Naive thymus-derived CD4-positive, alpha-beta T cell (primary cell): ENCODE measurements around the gene COQ5. TPM values are rescaled to one million over a fixed set of nuclear protein-coding genes. Genes with fewer than 3 reads are reported as not detected.
A peak's percentile ranks its signal among the peaks of the same experiment; 100 is the strongest.

Experiments
- ATAC-seq: fragments of 150-1000 bp; cut with Tn5 transposase; 2 replicates; pipeline ENCODE4 v1.10.0; 2021; ENCODE audit warnings: mild to moderate bottlenecking, moderate library complexity
- CTCF ChIA-PET: fragments of 350-600 bp; sonication (Branson Sonifier 250); formaldehyde crosslinking; loops from one replicate; lab custom pipeline; 2021; ENCODE audit warnings: antibody characterized with exemption; lab: Charles Lee
- POLR2A ChIA-PET: fragments of 350-600 bp; sonication (Branson Sonifier 250); formaldehyde crosslinking; loops from one replicate; lab custom pipeline; 2021; ENCODE audit warnings: antibody characterized with exemption, inconsistent platforms; lab: Charles Lee
- DNase-seq, 9 donors: peaks; one replicate each; pipeline versions ENCODE4 v3.0.0 to v3.0.0-alpha.2; 2020 to 2022; ENCODE audit warnings: mixed read lengths in 1 of 9
- H3K27ac ChIP-seq: one replicate; pipeline ENCODE4 v1.7.0; 2013; ENCODE audit warnings: mild to moderate bottlenecking, low read depth, low read length, moderate library complexity
- H3K27me3 ChIP-seq, 2 donors: one replicate each; pipeline ENCODE4 v1.7.0; 2013; ENCODE audit warnings: low read length in 2 of 2, mild to moderate bottlenecking in 2 of 2, moderate library complexity in 2 of 2; ENCODE audit not compliant: control insufficient read depth in 2 of 2, insufficient read depth in 2 of 2
- H3K36me3 ChIP-seq, 3 experiments: 1 replicate in 2 of 3; 2 replicates in 1 of 3; pipeline ENCODE4 v1.7.0; 2013; ENCODE audit warnings: low read length in 3 of 3, mild to moderate bottlenecking in 3 of 3, moderate library complexity in 1 of 3; ENCODE audit not compliant: insufficient read depth in 3 of 3, control insufficient read depth in 2 of 3
- H3K4me1 ChIP-seq, 2 donors: one replicate each; pipeline ENCODE4 v1.7.0; 2013; ENCODE audit warnings: low read length in 2 of 2, mild to moderate bottlenecking in 2 of 2, moderate library complexity in 1 of 2; ENCODE audit not compliant: control insufficient read depth in 2 of 2, insufficient read depth in 2 of 2
- H3K4me3 ChIP-seq: 2 replicates; pipeline ENCODE4 v1.7.0; 2013; ENCODE audit warnings: mild to moderate bottlenecking, low read length
- H3K9me3 ChIP-seq, 3 experiments: 1 replicate in 2 of 3; 2 replicates in 1 of 3; pipeline ENCODE4 v1.7.0; 2013; ENCODE audit warnings: low read length in 3 of 3; ENCODE audit not compliant: control insufficient read depth in 2 of 3
- H3K27ac Mint-ChIP-seq, 9 donors: one replicate each; pipeline ENCODE4 v1.8.0; 2020 to 2022; ENCODE audit warnings: mixed read lengths in 9 of 9, mild to moderate bottlenecking in 8 of 9, moderate library complexity in 5 of 9, inconsistent platforms in 2 of 9
- H3K27me3 Mint-ChIP-seq, 5 donors: one replicate each; pipeline ENCODE4 v1.8.0; 2021 to 2022; ENCODE audit warnings: mixed read lengths in 5 of 5, mild to moderate bottlenecking in 1 of 5
- H3K36me3 Mint-ChIP-seq, 5 donors: one replicate each; pipeline ENCODE4 v1.8.0; 2020 to 2022; ENCODE audit warnings: mixed read lengths in 5 of 5, mild to moderate bottlenecking in 3 of 5, inconsistent platforms in 1 of 5
- H3K4me1 Mint-ChIP-seq, 7 donors: one replicate each; pipeline ENCODE4 v1.8.0; 2020 to 2022; ENCODE audit warnings: mixed read lengths in 7 of 7, mild to moderate bottlenecking in 3 of 7, inconsistent platforms in 1 of 7
- H3K4me3 Mint-ChIP-seq, 10 donors: one replicate each; pipeline ENCODE4 v1.8.0; 2020 to 2022; ENCODE audit warnings: mild to moderate bottlenecking in 10 of 10, mixed read lengths in 10 of 10, moderate library complexity in 6 of 10, inconsistent platforms in 2 of 10
- H3K9me3 Mint-ChIP-seq, 11 donors: one replicate each; pipeline ENCODE4 v1.8.0; 2020 to 2022; ENCODE audit warnings: mixed read lengths in 11 of 11, mild to moderate bottlenecking in 4 of 11, inconsistent platforms in 1 of 11, moderate library complexity in 1 of 11
- intact Hi-C, 2 donors: fragments of 100-400 bp; cut with micrococcal nuclease; formaldehyde crosslinking; loops; one replicate each; pipeline ENCODE4 v1.15.1; 2023
- polyA plus RNA-seq, 2 donors: library from polyadenylated mRNA; unstranded; fragments of 300-500 nt; fragmentation: Illumina TruSeq; gene quantifications; one replicate each; pipeline ENCODE4 v1.2.3, GENCODE V29; 2021
- total RNA-seq, 6 experiments: library from RNA in 5 of 6; stranded (reverse) in 5 of 6; gene quantifications; 1 replicate in 5 of 6; 2 replicates in 1 of 6; pipeline ENCODE4 v1.2.3 and lab custom pipeline; 2021 to 2026

The COQ5 gene
- total RNA-seq: 10 to 100 TPM; 11.3 to 26.1 (median 23.5) TPM
- polyA plus RNA-seq: 10 to 100 TPM; 36.7 to 49.0 TPM
- total RNA-seq (lab: John Stamatoyannopoulos, UW): 9.2 reads per million, percentile 34 among the genes with 10 or more reads in this experiment

- H3K27ac ChIP-seq: peak within 1 kb of the TSS; percentile 88
- ChIA-PET POLR2A (interaction anchor here (0.6 to 1.8 kb wide), 10 partner anchors 9 to 417 kb away, joined by 3 to 14 read pairs (median 4); partner anchors contain the start of genes DYNLL1, POP5, RNU4-1 and SRSF9), CTCF (interaction anchor here (0.9 to 1.2 kb wide), 3 partner anchors 30 to 1595 kb away, joined by 3 to 4 read pairs (median 3); no protein-coding TSS in a partner anchor)
- peak; percentile 64 to 83 (median 80) for DNase-seq
- Mint-ChIP-seq H3K27ac (peak within 1 kb of the TSS; percentile 96 to 100 (median 98)), H3K9me3 (peaks cover 0 to 2% (median 0%) of the 10 kb centered on the region in 11 donors), H3K36me3 (peaks cover 0 to 8% (median 0%) of the 10 kb centered on the region in 5 donors), H3K27me3 (no peaks in the 10 kb centered on the region), H3K4me1 (peaks cover 10 to 30% (median 23%) of the 10 kb centered on the region in 7 donors), H3K4me3 (peak within 1 kb of the TSS; percentile 93 to 100 (median 99))
- peak within 1 kb of the TSS; percentile 75 for H3K4me3 ChIP-seq
- peak; percentile 97 for ATAC-seq
- intact Hi-C loops: loop anchor here (1.0 to 5.0 kb wide), 5 partner anchors 33 to 212 kb away; partner anchors contain the start of genes DYNLL1 (in 2 of the 2), MLEC (in 1 of the 2), POP5 (in 1 of the 2) and SRSF9 (in 1 of the 2)
- H3K27me3 ChIP-seq: no peaks in the 10 kb centered on the region
- no peaks in the 10 kb centered on the region for H3K4me1 ChIP-seq
- peaks cover 0 to 4% (median 0%) of the 10 kb centered on the region in 3 experiments for H3K36me3 ChIP-seq
- H3K9me3 ChIP-seq: no peaks in the 10 kb centered on the region
Measured at GRCh38 chr12:120528861-120529525, at the start of gene COQ5. COQ5 (minus strand) TSS chr12:120529158; CDS start chr12:120529141, 17 bp downstream.

- intact Hi-C loops: no loop called here
- CTCF ChIA-PET: no interaction called here
- ATAC-seq (no peak), DNase-seq (no peak)
- H3K27me3 ChIP-seq: no peaks in the 10 kb centered on the region
- no peaks in the 10 kb centered on the region for H3K9me3 ChIP-seq
- no peak overlapping the region for H3K27ac ChIP-seq
- Mint-ChIP-seq H3K36me3 (peaks cover 9 to 43% (median 19%) of the 10 kb centered on the region in 5 donors), H3K9me3 (no peaks in the 10 kb centered on the region), H3K4me3 (peak overlapping the region in 1 of 10 donors; percentile 12), H3K27me3 (no peaks in the 10 kb centered on the region), H3K4me1 (peaks cover 0 to 6% (median under 1%) of the 10 kb centered on the region in 7 donors), H3K27ac (peak overlapping the region in 6 of 9 donors; percentile 36 to 77 (median 68))
- H3K4me3 ChIP-seq: no peak overlapping the region
- H3K36me3 ChIP-seq: peaks cover 25 to 91% (median 38%) of the 10 kb centered on the region in 3 experiments
- H3K4me1 ChIP-seq: no peaks in the 10 kb centered on the region
- POLR2A ChIA-PET: interaction anchor here (0.6 kb wide), 1 partner anchor 30 kb away, joined by 3 read pairs; no protein-coding TSS in a partner anchor
Measured at GRCh38 chr12:120574106-120574505, 45.1 kb upstream of the COQ5 start.

GRCh38 chr12:120573560-120573959 lies 44.6 kb upstream of the COQ5 start:
- Mint-ChIP-seq H3K4me1 (peaks cover 0 to 5% (median 0%) of the 10 kb centered on the region in 7 donors), H3K36me3 (peaks cover 9 to 44% (median 19%) of the 10 kb centered on the region in 5 donors), H3K27ac (peak overlapping the region in 4 of 9 donors; percentile 6 to 69 (median 48)), H3K27me3 (no peaks in the 10 kb centered on the region), H3K9me3 (no peaks in the 10 kb centered on the region), H3K4me3 (no peak overlapping the region)
- no peak for DNase-seq
- no peaks in the 10 kb centered on the region for H3K9me3 ChIP-seq
- H3K4me1 ChIP-seq: no peaks in the 10 kb centered on the region
- CTCF ChIA-PET: no interaction called here
- no peak overlapping the region for H3K4me3 ChIP-seq
- POLR2A ChIA-PET: no interaction called here
- peaks cover 25 to 91% (median 38%) of the 10 kb centered on the region in 3 experiments for H3K36me3 ChIP-seq
- no peak overlapping the region for H3K27ac ChIP-seq
- no peaks in the 10 kb centered on the region for H3K27me3 ChIP-seq
- intact Hi-C loops: no loop called here
- ATAC-seq: no peak

GRCh38 chr12:120571299-120571698 lies 42.3 kb upstream of the COQ5 start:
- Mint-ChIP-seq H3K4me1 (peaks cover 0 to 5% (median 0%) of the 10 kb centered on the region in 7 donors), H3K27ac (peak overlapping the region in 1 of 9 donors; percentile 8), H3K36me3 (peaks cover 13 to 47% (median 20%) of the 10 kb centered on the region in 5 donors), H3K4me3 (no peak overlapping the region), H3K9me3 (no peaks in the 10 kb centered on the region), H3K27me3 (no peaks in the 10 kb centered on the region)
- H3K27ac ChIP-seq: no peak overlapping the region
- CTCF ChIA-PET: interaction anchor here (0.6 to 1.5 kb wide), 2 partner anchors 11 to 70 kb away, joined by 4 to 6 read pairs; no protein-coding TSS in a partner anchor
- H3K36me3 ChIP-seq: peaks cover 29 to 91% (median 43%) of the 10 kb centered on the region in 3 experiments
- no peaks in the 10 kb centered on the region for H3K4me1 ChIP-seq
- no peaks in the 10 kb centered on the region for H3K9me3 ChIP-seq
- H3K27me3 ChIP-seq: no peaks in the 10 kb centered on the region
- no peak for DNase-seq
- POLR2A ChIA-PET: interaction anchor here (0.7 to 2.0 kb wide), 3 partner anchors 11 to 115 kb away, joined by 3 to 5 read pairs (median 3); partner anchors contain the start of genes MLEC and POP5
- intact Hi-C loops: no loop called here
- no peak overlapping the region for H3K4me3 ChIP-seq
- no peak for ATAC-seq

GRCh38 chr12:120563495-120563894 lies 34.5 kb upstream of the COQ5 start:
- no peak overlapping the region for H3K4me3 ChIP-seq
- H3K9me3 ChIP-seq: no peaks in the 10 kb centered on the region
- no peak overlapping the region for H3K27ac ChIP-seq
- Mint-ChIP-seq H3K4me3 (no peak overlapping the region), H3K9me3 (no peaks in the 10 kb centered on the region), H3K4me1 (peaks cover 0 to 9% (median 0%) of the 10 kb centered on the region in 7 donors), H3K27me3 (no peaks in the 10 kb centered on the region), H3K36me3 (peaks cover 13 to 41% (median 20%) of the 10 kb centered on the region in 5 donors), H3K27ac (no peak overlapping the region)
- DNase-seq (no peak), ATAC-seq (no peak)
- H3K27me3 ChIP-seq: no peaks in the 10 kb centered on the region
- ChIA-PET CTCF (no interaction called here), POLR2A (interaction anchor here (0.5 to 0.8 kb wide), 2 partner anchors 11 to 17 kb away, joined by 4 read pairs; partner anchors contain the start of gene POP5)
- intact Hi-C loops: no loop called here
- H3K36me3 ChIP-seq: peaks cover 44 to 85% (median 51%) of the 10 kb centered on the region in 3 experiments
- H3K4me1 ChIP-seq: no peaks in the 10 kb centered on the region

GRCh38 chr12:120562906-120563305 lies 33.9 kb upstream of the COQ5 start:
- H3K27me3 Mint-ChIP-seq: no peaks in the 10 kb centered on the region
- CTCF ChIA-PET: no interaction called here
- no peak for DNase-seq

More at GRCh38 chr12:120562906-120563305, 33.9 kb upstream of the COQ5 start:
- peaks cover 16 to 42% (median 20%) of the 10 kb centered on the region in 5 donors for H3K36me3 Mint-ChIP-seq
- peak overlapping the region in 4 of 9 donors; percentile 3 to 62 (median 44) for H3K27ac Mint-ChIP-seq
- no peaks in the 10 kb centered on the region for H3K27me3 ChIP-seq
- peaks cover 44 to 82% (median 47%) of the 10 kb centered on the region in 3 experiments for H3K36me3 ChIP-seq
- H3K27ac ChIP-seq: no peak overlapping the region
- intact Hi-C loops: no loop called here
- ATAC-seq: no peak
- no peak overlapping the region for H3K4me3 ChIP-seq
- POLR2A ChIA-PET: interaction anchor here (0.8 kb wide), 1 partner anchor 18 kb away, joined by 4 read pairs; the partner anchor contains the start of gene POP5
- no peak overlapping the region for H3K4me3 Mint-ChIP-seq
- H3K4me1 Mint-ChIP-seq: peaks cover 0 to 9% (median under 1%) of the 10 kb centered on the region in 7 donors
- H3K9me3 Mint-ChIP-seq: no peaks in the 10 kb centered on the region
- no peaks in the 10 kb centered on the region for H3K9me3 ChIP-seq
- H3K4me1 ChIP-seq: no peaks in the 10 kb centered on the region
